GM04504 (cell line): Measurements from ENCODE around the gene ABHD14A.
"Not testable (repeated sequence)": the region's sequence is repeated elsewhere in the genome, so short reads cannot be mapped to it uniquely, and the experiment has no call there.

Source experiments
- DNase-seq: peaks from one replicate; pipeline ENCODE4 v3.0.0-alpha.2; 2012; ENCODE audit warnings: low read depth

ABHD14A gene

GRCh38 chr3:51974277-51974962 lies 444 bp upstream of the ABHD14A start:
- no peak for DNase-seq

GRCh38 chr3:51975852-51976549 lies 1.1 kb downstream of the ABHD14A start:
- no peak for DNase-seq

- no peak for DNase-seq
These were observed 2.7 kb downstream of the ABHD14A start for GRCh38 chr3:51977446-51978142.

- DNase-seq, result no peak
These were observed 3.3 kb downstream of the ABHD14A start for GRCh38 chr3:51978143-51978502.

GRCh38 chr3:51980253-51980652 lies 5.4 kb downstream of the ABHD14A start:
- DNase-seq, result no peak

- DNase-seq, result no peak
These were observed 7.5 kb downstream of the ABHD14A start for GRCh38 chr3:51982352-51982837.

- DNase-seq, result peak; percentile 76
These were observed 8.1 kb downstream of the ABHD14A start, which contains the start of gene ACY1 for GRCh38 chr3:51982838-51983577. TSS of gene ACY1 (plus strand) at chr3:51983535. CDS start at chr3:51984065, 530 bp downstream.

- no peak for DNase-seq
These were observed 8.9 kb downstream of the ABHD14A start for GRCh38 chr3:51983578-51984268.

GRCh38 chr3:51984269-51984647 lies 9.4 kb downstream of the ABHD14A start:
- no peak for DNase-seq

- no peak for DNase-seq
These were observed 10.2 kb downstream of the ABHD14A start for GRCh38 chr3:51985063-51985462.

- no peak for DNase-seq
These were observed 11.4 kb downstream of the ABHD14A start for GRCh38 chr3:51986010-51986947.

GRCh38 chr3:51987568-51987967 lies 12.7 kb downstream of the ABHD14A start:
- DNase-seq, result no peak

GRCh38 chr3:51988286-51989146 lies 13.7 kb downstream of the ABHD14A start:
- no peak for DNase-seq

GRCh38 chr3:51990501-51990971 lies 15.7 kb downstream of the ABHD14A start:
- DNase-seq, result not testable (repeated sequence)

GRCh38 chr3:51992017-51992682 lies 17.3 kb downstream of the ABHD14A start:
- no peak for DNase-seq

GRCh38 chr3:51993657-51994056 lies 18.8 kb downstream of the ABHD14A start:
- not testable (repeated sequence) for DNase-seq

GRCh38 chr3:51994530-51994929 lies 19.7 kb downstream of the ABHD14A start:
- no peak for DNase-seq

- DNase-seq, result peak; percentile 89
These were observed 20.7 kb downstream of the ABHD14A start, which contains the start of gene RPL29 for GRCh38 chr3:51995346-51996163. TSS of gene RPL29 (minus strand) at chr3:51995895. CDS start at chr3:51995461, 434 bp downstream.
